Thyroid gland (tissue), 4 donors: Measurements from ENCODE around the gene TMEM233.
"Not testable (repeated sequence)": the region's sequence is repeated elsewhere in the genome, so short reads cannot be mapped to it uniquely, and the experiment has no call there.

Experiments
- POLR2A ChIP-seq, 2 donors: fragments of 450-650 bp; IDR thresholded peaks; one replicate each; pipeline ENCODE4 v1.6.1; 2017; ENCODE audit warnings: antibody characterized with exemption in 2 of 2, mild to moderate bottlenecking in 2 of 2, moderate library complexity in 1 of 2
- TF ChIP-seq, protein P1 (sequence below), 6 experiments: fragments of 200-600 bp in 3 of 6; fragments of 450-650 bp in 3 of 6; sonication (generic) in 3 of 6; IDR thresholded peaks; one replicate each; pipeline ENCODE4 v1.5.1; 2016 to 2019; ENCODE audit warnings: antibody characterized with exemption in 6 of 6, mild to moderate bottlenecking in 2 of 6, inconsistent platforms in 1 of 6, moderate library complexity in 1 of 6

DNA sequence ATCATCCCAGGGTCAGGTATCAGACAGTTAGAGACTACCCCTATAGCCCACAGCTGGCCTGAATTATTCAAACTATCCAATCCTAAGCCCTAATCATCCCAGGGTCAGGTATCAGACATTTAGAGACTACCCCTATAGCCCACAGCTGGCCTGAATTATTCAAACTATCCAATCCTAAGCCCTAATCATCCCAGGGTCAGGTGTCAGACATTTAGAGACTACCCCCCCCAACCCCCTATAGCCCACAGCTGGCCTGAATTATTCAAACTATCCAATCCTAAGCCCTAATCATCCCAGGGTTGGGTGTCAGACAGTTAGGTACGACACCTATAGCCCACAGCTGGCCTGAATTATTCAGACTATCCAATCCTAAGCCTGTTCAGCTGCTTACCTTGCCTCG lies 63.4 kb downstream of the TMEM233 start:
- TF ChIP-seq, protein P1, sequence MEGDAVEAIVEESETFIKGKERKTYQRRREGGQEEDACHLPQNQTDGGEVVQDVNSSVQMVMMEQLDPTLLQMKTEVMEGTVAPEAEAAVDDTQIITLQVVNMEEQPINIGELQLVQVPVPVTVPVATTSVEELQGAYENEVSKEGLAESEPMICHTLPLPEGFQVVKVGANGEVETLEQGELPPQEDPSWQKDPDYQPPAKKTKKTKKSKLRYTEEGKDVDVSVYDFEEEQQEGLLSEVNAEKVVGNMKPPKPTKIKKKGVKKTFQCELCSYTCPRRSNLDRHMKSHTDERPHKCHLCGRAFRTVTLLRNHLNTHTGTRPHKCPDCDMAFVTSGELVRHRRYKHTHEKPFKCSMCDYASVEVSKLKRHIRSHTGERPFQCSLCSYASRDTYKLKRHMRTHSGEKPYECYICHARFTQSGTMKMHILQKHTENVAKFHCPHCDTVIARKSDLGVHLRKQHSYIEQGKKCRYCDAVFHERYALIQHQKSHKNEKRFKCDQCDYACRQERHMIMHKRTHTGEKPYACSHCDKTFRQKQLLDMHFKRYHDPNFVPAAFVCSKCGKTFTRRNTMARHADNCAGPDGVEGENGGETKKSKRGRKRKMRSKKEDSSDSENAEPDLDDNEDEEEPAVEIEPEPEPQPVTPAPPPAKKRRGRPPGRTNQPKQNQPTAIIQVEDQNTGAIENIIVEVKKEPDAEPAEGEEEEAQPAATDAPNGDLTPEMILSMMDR (IDR thresholded peaks at IDR 0.05) = not testable (repeated sequence)
- not testable (repeated sequence) for TF ChIP-seq POLR2A (IDR thresholded peaks at IDR 0.05)
